Measurements from ENCODE around the gene TMCO4.

The TMCO4 gene

DNA sequence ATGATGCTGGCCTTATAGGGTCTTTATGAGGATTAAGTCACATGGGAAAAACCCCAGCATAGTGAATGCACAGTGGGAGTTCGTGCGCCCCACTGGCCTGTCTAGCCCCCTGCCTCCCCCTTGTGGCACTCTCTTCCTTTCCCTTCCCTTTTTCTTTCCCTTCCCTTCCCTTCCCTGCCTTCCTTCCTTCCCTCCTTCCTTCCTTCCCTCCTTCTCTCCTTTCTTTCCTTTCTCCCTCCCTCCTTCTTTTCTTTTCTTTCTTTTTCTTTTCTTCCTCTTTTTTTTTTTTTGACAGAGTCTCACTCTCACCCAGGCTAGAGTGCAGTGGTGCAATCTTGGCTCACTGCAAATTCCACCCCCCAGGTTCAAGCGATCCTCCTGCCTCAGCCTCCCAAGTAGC, 96.4 kb downstream of the TMCO4 start:
- H3K4me2 ChIP-seq: no peak overlapping the region
- no peaks in the 10 kb centered on the region for H3K27me3 ChIP-seq (ENCODE audit: insufficient read depth, low read depth)
- no peaks in the 10 kb centered on the region for H3K79me2 ChIP-seq (ENCODE audit: insufficient read depth, low read depth)
- H3K27ac ChIP-seq: no peak overlapping the region
- H3K4me1 ChIP-seq (ENCODE audit: low read depth, poor library complexity, severe bottlenecking): no peaks in the 10 kb centered on the region
- no peak overlapping the region for H2AFZ ChIP-seq (ENCODE audit: low read depth)
- no peaks in the 10 kb centered on the region for H3K36me3 ChIP-seq (ENCODE audit: insufficient read depth)
- H3K4me3 ChIP-seq (IDR thresholded peaks at IDR 0.05; ENCODE audit: insufficient read depth, low read depth, low read length): no peak overlapping the region
- no peaks in the 10 kb centered on the region for H4K20me1 ChIP-seq (ENCODE audit: insufficient read depth)
- TF ChIP-seq, protein P1, sequence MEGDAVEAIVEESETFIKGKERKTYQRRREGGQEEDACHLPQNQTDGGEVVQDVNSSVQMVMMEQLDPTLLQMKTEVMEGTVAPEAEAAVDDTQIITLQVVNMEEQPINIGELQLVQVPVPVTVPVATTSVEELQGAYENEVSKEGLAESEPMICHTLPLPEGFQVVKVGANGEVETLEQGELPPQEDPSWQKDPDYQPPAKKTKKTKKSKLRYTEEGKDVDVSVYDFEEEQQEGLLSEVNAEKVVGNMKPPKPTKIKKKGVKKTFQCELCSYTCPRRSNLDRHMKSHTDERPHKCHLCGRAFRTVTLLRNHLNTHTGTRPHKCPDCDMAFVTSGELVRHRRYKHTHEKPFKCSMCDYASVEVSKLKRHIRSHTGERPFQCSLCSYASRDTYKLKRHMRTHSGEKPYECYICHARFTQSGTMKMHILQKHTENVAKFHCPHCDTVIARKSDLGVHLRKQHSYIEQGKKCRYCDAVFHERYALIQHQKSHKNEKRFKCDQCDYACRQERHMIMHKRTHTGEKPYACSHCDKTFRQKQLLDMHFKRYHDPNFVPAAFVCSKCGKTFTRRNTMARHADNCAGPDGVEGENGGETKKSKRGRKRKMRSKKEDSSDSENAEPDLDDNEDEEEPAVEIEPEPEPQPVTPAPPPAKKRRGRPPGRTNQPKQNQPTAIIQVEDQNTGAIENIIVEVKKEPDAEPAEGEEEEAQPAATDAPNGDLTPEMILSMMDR (conservative IDR thresholded peaks at IDR 0.05; ENCODE audit: low read depth, low read length): no peak
- H3K9ac ChIP-seq: no peak overlapping the region

DNA sequence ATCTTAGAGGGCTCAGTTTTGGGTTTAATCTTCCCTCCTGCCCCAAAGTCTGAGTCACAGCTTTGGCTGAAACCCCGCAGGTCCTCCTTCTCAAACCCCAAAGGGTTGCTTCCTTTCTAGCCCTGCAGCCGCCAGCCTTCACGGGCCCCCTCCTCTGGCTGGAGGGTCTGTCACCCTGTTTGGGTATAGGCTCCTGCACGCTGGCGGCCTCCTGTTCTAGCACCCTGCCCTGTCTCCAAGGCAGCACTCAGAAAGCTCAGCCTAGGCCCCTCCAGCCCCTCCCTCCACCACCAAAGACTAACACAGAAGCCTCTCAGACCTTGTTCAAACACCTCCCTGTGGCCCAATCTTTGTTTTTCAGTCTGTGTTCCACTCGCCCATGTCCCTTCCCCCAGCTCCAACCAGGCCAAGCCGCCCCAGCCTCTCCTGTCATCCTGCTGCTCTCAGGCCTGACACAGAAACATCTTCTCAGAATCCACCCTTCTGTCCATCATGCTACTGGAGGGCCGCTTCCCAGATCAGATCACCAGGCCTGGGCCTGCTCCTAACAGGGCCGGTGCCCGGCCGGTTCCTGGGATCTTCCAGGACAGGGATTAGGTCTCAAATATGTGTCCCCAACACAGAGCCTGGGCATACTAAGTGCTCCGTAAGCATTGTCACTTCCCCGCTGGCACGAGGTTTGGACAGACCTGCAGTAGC, 99.5 kb downstream of the TMCO4 start:
- TF ChIP-seq, protein P1 (conservative IDR thresholded peaks at IDR 0.05; ENCODE audit: low read depth, low read length): no peak
- no peak overlapping the region for H2AFZ ChIP-seq (ENCODE audit: low read depth)
- H3K36me3 ChIP-seq (ENCODE audit: insufficient read depth): no peaks in the 10 kb centered on the region

DNA sequence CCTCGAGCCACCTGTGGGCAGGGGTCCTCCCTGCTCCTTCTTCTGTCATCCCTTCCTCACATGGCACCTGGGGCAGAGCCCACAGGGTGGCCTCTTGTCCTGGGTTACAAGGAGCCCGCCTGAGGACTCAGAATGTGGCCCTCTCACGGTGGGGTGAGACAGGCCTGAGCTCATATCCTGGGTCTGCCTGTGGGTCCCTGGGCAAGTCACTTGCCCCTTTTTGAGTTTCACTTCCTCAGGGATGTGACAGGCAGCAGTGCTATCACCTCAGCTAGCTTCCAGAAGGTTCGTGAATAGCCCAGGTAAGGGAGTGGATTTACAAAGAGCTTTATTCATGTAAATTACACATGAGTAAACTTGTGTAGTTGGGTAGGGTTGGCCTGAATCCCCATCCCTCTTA, 101.5 kb downstream of the TMCO4 start:
- no peak overlapping the region for H3K27ac ChIP-seq
- H3K79me2 ChIP-seq (ENCODE audit: insufficient read depth, low read depth): no peaks in the 10 kb centered on the region
- H3K9ac ChIP-seq: no peak overlapping the region
- no peak overlapping the region for H3K4me2 ChIP-seq
- TF ChIP-seq, protein P1 (conservative IDR thresholded peaks at IDR 0.05; ENCODE audit: low read depth, low read length): no peak
- H3K27me3 ChIP-seq (ENCODE audit: insufficient read depth, low read depth): no peaks in the 10 kb centered on the region
- no peak overlapping the region for H3K4me3 ChIP-seq (IDR thresholded peaks at IDR 0.05; ENCODE audit: insufficient read depth, low read depth, low read length)
- no peak overlapping the region for H2AFZ ChIP-seq (ENCODE audit: low read depth)
- H4K20me1 ChIP-seq (ENCODE audit: insufficient read depth): no peaks in the 10 kb centered on the region
- no peaks in the 10 kb centered on the region for H3K36me3 ChIP-seq (ENCODE audit: insufficient read depth)
- no peaks in the 10 kb centered on the region for H3K4me1 ChIP-seq (ENCODE audit: low read depth, poor library complexity, severe bottlenecking)

More for the DNA sequence above, 99.5 kb downstream of the TMCO4 start:
- H3K27me3 ChIP-seq (ENCODE audit: insufficient read depth, low read depth): no peaks in the 10 kb centered on the region
- H3K4me2 ChIP-seq: no peak overlapping the region
- H3K79me2 ChIP-seq (ENCODE audit: insufficient read depth, low read depth): no peaks in the 10 kb centered on the region
- no peaks in the 10 kb centered on the region for H3K4me1 ChIP-seq (ENCODE audit: low read depth, poor library complexity, severe bottlenecking)
- H3K9ac ChIP-seq: no peak overlapping the region
- H3K4me3 ChIP-seq (IDR thresholded peaks at IDR 0.05; ENCODE audit: insufficient read depth, low read depth, low read length): no peak overlapping the region
- H3K27ac ChIP-seq: no peak overlapping the region
- H4K20me1 ChIP-seq (ENCODE audit: insufficient read depth): no peaks in the 10 kb centered on the region

DNA sequence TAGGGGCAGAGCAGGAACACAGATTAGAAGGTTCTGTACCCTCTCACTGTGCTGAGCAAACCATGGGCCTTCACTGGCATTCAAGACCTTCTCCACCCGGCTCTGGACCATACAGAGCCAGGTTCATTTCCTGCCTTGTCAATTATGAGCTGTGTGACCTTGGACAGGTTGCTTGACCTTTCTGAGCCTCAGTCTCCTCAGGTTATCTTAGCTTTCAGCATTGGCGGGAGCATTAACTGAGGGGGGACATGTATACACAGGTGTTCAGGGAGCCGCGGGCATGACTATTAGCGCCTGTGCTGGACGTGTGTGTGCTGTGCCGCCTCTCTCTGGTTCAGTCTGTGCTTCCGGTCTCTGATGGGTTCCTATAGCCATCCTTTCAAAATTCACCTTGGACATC, 102.9 kb downstream of the TMCO4 start:
- Histone ChIP-seq H2AFZ (ENCODE audit: low read depth) (no peak overlapping the region), H3K4me1 (ENCODE audit: low read depth, poor library complexity, severe bottlenecking) (no peaks in the 10 kb centered on the region), H4K20me1 (ENCODE audit: insufficient read depth) (no peaks in the 10 kb centered on the region), H3K4me3 (IDR thresholded peaks at IDR 0.05; ENCODE audit: insufficient read depth, low read depth, low read length) (no peak overlapping the region), H3K27me3 (ENCODE audit: insufficient read depth, low read depth) (no peaks in the 10 kb centered on the region), H3K79me2 (ENCODE audit: insufficient read depth, low read depth) (no peaks in the 10 kb centered on the region), H3K4me2 (no peak overlapping the region), H3K9ac (no peak overlapping the region), H3K27ac (no peak overlapping the region), H3K36me3 (ENCODE audit: insufficient read depth) (no peaks in the 10 kb centered on the region)
- TF ChIP-seq, protein P1 (conservative IDR thresholded peaks at IDR 0.05; ENCODE audit: low read depth, low read length): no peak
